ENCODE data around the gene PDGFRB.

DNA sequence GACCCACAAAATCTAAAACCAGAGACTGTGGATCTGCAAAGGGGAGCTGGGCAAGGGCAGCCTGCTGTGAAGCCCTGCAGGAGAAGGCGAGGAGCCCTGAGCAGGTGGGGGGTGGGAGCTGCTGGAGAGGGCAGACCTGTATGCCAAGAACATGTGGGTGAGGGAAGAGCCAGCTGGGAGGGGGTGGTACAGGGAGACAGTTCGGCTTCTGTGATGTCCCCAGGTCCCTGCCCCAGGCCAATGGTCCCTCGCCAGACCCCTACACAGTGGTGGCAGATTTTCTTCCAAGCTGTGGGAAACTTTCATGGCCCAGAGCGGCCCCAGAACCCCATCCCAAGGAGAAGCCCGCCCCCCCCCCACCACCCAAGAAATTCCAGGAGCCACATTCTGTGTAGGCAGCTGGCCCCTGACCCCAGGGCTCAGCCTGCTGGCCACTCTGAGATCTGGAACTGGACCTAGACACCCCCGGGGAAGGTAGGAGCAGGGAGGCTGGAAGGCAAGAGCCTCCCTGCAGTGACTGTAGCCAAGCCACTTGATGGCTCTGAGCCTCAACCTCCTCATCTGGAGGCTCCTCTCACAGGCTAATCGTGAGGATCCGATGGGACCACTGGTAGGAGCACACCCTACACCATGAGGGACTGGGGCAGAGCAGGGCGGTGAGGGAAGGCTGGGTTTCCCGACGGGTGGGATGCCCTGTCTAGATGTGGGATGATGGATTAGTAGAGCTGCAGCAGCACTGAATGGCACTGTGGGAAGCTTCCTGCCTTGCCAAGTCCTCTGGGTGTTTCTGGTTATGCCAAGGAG lies 46.7 kb downstream of the PDGFRB start:
- no peak for TF ChIP-seq SIN3A (IDR thresholded peaks at IDR 0.05; ENCODE audit: low read depth)
- TF ChIP-seq EZH2 (IDR thresholded peaks at IDR 0.05): no peak
- no peak for TF ChIP-seq POLR2A (IDR thresholded peaks at IDR 0.05; ENCODE audit: borderline replicate concordance, extremely low read depth, insufficient read depth, insufficient read length)
- TF ChIP-seq, protein P1, sequence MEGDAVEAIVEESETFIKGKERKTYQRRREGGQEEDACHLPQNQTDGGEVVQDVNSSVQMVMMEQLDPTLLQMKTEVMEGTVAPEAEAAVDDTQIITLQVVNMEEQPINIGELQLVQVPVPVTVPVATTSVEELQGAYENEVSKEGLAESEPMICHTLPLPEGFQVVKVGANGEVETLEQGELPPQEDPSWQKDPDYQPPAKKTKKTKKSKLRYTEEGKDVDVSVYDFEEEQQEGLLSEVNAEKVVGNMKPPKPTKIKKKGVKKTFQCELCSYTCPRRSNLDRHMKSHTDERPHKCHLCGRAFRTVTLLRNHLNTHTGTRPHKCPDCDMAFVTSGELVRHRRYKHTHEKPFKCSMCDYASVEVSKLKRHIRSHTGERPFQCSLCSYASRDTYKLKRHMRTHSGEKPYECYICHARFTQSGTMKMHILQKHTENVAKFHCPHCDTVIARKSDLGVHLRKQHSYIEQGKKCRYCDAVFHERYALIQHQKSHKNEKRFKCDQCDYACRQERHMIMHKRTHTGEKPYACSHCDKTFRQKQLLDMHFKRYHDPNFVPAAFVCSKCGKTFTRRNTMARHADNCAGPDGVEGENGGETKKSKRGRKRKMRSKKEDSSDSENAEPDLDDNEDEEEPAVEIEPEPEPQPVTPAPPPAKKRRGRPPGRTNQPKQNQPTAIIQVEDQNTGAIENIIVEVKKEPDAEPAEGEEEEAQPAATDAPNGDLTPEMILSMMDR (IDR thresholded peaks at IDR 0.05 in 2 of 3, conservative IDR thresholded peaks at IDR 0.05 in 1 of 3; ENCODE audit: borderline replicate concordance in 1 of 3, insufficient read depth in 1 of 3, low read depth in 2 of 3, low read length in 2 of 3): no peak
- no peak for TF ChIP-seq EZH2phosphoT487 (IDR thresholded peaks at IDR 0.05; ENCODE audit: borderline replicate concordance)
- TF ChIP-seq CEBPB (IDR thresholded peaks at IDR 0.05; ENCODE audit: low read depth): no peak

Measured in HCT116 (cell line).